Hematopoietic multipotent progenitor cell treated with erythropoietin and hydrocortisone succinate and interleukin-3 and kit ligand, for 6 days (in vitro differentiated cells): Measurements from ENCODE around the gene SEMA4D.
A peak's percentile ranks its signal among the peaks of the same experiment; 100 is the strongest.

Experiments
- DNase-seq: peaks from one replicate; pipeline ENCODE4 v3.0.0-alpha.2; 2015

The SEMA4D gene

DNA sequence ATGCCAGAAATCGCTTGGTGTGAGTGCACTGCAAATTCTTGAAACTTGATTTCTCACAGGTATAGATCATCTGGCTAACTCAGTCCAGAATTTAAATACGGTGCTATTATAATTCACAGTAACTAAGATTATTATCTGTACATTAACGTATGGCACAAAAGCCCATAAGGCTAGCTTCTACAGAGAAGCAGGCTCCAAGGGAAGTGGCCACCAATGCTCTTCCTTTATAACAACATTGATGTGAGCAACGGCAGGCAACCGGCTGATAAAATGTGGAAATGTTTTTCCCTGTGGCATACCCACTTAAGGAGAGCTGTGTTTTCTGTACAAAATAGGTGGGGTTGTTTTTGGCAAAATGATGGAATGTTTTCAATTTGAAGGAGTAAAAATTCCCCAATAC is 35.7 kb downstream of the SEMA4D start:
- peak; percentile 55 for DNase-seq

GRCh38 chr9:89461265-89461664 is 36.6 kb downstream of the SEMA4D start:
- peak; percentile 86 for DNase-seq

DNA sequence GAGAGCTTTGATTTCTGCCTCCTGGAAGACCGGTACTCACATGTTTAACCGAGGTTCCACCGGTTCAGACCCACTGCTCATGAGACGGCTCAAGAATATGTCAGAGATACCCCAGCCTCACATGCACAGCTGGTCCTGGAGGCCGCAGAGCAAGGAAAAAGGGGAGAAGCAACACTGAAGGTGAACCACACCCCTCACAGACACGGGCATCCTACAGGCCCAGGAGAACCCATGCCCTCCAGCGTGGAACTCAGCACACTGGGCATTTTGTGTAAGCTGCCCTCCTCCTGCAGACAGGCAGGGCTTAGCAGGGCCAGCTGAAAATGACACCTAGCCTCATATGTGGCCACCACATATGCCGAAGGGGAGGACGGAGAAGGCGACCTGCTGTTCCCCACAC is 37.4 kb downstream of the SEMA4D start:
- no peak for DNase-seq

DNA sequence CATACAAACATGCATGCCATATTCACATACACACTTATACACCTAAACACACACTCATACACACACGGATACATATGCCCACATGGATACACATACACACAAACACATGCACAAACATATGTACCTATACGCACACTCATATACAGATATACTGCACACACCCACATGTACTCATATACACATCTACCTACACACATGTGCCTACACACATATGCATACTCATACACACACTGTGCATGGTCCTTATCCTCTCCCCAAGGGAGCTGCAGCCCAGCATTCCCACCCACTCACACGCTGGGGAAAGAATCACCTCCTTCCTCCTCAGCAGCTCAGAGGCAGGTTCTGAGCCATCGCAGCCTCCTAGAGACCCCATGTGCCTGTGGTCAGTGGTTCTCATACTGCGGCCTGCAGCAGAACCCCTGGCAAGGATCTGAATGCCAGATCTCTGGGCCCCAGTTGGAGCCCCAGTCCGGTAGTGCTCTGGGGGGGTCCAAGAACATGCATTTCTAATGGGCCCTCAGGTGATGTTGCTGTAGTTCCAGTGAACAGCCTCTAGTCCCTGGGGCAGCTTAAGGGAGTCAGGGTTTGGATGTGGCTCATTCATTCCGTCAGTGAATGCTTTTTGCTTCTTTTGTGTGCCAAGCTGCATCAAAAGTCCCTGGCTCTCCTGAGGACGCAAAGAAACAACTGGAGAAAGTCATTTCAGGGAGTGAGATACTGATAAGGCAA is 39.0 kb downstream of the SEMA4D start:
- no peak for DNase-seq

- DNase-seq, result no peak
Observed at GRCh38 chr9:89457376-89457855, 40.5 kb downstream of the SEMA4D start.

- DNase-seq, result no peak
Observed at GRCh38 chr9:89455356-89455824, 42.5 kb downstream of the SEMA4D start.

DNA sequence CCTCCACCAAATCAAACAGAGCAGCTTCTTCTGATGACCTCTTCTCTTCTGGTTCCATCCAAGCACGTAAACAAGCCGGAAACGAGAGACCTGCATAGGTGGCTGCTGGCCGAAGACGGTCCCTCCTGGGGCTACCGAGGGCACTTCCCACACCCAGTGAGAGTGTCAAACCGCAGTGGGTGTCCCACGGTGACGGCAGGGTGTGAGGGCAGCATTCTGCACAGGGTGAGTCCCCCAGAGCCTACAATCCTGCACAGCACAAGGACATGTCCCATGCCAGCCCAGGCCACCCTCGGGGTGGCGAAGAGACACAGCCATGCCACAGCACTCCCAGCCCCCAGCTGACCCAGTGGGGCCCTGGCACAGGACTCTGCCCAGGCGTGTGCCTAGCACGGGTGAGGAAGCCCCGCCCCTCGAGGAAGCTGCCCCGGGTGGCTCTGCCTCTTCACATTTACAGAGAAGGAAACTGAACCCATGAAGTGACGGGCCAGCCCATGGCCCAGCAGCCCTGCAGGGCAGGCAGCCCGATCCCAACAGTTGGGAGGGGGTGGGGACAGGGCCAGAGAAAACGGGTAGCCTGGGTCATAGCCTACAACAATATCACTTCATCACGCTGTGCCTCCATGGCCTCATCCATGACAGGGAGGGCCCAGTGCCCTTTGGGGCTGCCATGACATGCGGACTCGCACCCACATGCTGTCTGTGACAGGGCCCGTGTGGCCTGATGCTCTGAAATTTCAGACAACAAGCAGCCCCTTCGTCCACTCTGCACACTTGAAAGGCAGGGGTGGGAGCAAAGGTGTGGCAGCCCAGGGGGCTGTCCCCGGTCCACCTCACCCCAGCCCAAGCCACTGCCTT is 43.2 kb downstream of the SEMA4D start:
- no peak for DNase-seq

GRCh38 chr9:89453452-89453851 is 44.5 kb downstream of the SEMA4D start:
- DNase-seq, result no peak

DNA sequence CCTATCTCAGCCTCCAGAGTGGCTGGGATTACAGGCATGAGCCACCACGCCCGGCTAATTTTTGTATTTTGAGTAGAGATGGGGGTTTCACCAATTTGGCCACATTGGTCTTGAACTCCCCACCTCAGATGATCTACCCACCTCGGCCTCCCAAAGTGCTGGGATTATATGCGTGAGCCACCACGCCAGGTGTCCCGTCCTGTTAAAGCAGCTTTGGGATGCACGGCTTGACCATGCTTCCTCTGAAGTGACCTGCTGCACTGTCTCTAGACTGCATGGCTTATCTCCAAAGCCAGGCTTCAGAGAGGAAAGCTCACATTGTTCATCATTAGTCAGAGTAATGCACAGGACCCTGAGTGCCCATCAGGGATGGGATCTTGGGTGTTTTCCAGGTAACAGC is 45.4 kb downstream of the SEMA4D start:
- DNase-seq, result peak; percentile 29

GRCh38 chr9:89450213-89450612 is 47.7 kb downstream of the SEMA4D start:
- no peak for DNase-seq

DNA sequence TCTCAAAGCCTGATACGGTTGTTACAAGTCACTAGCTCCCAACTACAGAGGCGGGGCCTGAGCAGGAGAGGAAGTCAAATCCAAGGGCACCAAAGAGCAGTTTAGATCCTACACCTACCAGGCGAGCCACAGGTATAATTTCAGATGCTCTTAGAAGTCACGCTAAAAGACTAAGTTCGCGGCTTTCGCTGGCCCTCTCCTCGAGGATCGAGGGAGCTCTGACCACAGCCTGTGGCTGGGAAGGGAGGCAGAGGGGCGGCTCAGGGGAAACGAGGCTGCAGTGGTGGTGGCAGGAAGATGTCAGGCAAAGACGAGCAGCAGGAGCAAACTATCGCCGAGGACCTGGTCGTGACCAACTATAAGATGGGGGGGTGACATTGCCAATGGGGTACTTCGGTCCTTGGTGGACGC is 48.6 kb downstream of the SEMA4D start:
- DNase-seq, result no peak

DNA sequence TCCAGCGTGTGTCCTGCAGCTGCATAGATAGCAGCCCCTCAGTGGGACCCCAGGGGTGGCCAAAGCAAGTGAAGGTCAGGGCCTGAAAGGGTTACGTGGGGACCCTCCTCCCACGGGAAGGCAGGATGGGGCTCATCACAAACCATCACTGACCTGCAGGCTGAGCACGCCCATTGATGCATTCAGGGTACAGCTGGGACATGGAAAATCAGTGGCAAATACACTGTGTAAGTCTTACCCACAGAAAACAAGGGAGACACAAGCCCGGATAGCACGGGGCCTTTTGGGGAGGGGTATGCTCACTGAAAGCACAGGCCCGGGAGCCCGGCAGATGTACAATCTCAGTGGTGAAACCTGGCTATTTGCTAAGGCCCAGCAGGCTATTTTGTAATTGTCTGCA is 49.1 kb downstream of the SEMA4D start:
- no peak for DNase-seq

- no peak for DNase-seq
Observed at GRCh38 chr9:89448381-89448780, 49.5 kb downstream of the SEMA4D start.

DNA sequence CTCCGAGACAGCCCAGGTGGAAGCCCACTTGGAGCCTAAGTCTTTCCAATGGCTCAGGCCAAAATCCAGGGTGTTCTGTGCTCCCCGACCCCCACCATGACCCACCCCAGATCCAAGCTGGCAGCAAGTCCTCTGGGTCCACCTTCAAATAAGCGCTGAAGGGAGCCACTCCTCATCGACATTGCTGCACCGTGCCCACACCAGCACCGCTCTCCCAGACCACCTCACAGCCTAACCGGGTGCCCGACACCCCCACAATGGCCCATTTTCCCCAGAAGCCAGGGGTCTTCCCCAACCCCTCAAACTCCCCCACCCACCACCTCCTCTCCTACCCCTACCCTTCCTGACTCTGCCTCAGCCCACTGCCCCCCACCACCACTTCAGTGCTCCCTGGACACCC is 50.5 kb downstream of the SEMA4D start:
- DNase-seq, result no peak

DNA sequence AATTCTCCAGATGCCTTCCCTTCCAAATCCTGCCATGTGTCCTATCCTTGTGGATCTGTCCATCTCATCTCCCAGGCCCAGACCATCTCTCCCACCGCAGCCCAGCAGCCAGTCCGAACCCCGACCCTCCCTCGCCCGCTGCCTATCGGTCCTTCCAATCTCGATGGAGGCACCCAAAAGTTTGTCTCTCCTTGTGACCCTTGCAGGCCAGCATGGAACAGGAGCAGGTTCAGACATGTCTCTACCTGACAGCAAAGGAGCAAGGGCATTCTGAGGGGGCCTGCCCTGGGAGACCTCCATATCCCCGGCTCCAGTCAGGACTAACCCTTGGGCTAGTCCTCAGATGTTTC is 51.0 kb downstream of the SEMA4D start:
- no peak for DNase-seq

- peak; percentile 60 for DNase-seq
Observed at GRCh38 chr9:89446261-89446960, 51.5 kb downstream of the SEMA4D start.

- peak; percentile 70 for DNase-seq
Observed at GRCh38 chr9:89445801-89446251, 52.1 kb downstream of the SEMA4D start.

DNA sequence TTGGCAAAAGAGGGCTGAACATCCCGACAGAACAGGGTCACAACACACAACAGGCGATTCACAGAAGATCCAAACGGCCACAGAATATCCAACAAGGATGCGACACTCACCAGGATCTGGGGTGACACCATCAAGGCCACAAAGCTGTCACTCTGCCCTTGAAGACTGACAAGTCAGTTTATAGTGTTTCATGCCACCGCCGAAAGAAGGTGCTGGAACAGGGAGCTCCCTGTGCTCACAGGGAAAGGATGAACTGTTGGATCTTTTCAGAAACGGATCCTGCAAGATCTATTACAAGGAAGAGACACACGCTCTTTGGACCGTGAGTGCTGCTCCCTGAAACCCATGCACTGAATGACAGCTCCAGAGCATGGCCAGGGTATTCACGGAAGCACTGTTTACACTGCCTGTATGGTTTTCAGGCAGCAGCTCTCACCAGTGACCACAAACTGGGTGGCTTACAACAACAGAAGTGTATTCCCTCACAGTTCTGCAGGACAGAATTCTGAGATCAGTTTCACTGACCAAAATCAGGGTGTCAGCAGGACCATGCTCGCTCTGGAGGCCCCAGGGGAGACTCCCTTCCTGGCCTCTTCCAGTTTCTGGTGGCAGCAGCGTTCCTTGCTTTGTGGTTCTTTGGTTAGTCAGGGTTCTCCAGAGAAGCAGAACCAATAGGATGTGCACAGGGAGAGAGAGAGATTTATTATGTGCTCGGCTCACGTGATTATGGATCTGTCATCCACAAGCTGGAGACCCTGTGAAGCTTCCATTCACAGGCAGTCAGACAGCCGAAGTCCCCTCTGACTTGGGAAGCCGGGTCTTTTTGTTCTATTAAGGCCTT is 52.8 kb downstream of the SEMA4D start:
- DNase-seq, result no peak

GRCh38 chr9:89444274-89444673 is 53.6 kb downstream of the SEMA4D start:
- DNase-seq, result peak; percentile 45

DNA sequence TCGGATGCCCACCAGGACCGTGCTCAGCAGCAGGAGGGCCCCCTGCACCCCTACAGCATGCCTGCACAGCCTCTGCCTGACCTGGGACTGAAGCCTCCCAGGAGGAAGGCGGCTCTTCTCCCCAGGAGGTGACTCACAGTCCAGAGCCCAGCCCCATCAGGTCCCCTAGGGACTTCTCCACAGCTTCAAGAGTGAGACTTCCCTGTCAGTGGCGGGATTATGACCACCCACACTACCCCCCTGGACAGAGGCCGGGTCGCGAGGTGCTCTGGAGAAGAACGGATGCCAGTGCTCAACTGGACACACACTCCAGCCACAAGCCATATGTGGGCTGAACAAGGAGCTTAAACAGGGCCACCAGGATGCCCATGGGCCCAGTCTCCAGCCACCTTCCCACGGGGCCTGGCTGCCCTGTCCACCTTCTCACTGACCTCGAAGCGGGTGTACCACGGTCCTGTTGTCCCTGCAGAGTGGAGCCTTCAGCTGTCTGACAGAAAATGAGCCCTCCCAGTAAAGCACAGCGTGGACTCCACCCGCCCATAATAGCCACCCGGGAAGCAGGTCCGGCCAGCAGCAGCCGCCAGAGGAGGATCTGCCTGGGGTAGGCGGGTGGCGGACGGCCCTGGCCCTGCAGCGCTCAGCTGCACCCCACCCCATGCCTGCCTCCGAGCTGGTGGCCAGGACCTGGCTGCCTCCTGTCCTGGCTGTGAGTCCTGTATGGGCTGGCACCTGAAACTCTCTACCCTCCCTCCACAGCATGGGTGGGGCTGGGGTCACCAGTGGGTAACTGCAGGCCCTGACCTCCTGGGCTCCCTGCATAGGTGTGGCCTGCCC is 54.7 kb downstream of the SEMA4D start:
- DNase-seq, result no peak

DNA sequence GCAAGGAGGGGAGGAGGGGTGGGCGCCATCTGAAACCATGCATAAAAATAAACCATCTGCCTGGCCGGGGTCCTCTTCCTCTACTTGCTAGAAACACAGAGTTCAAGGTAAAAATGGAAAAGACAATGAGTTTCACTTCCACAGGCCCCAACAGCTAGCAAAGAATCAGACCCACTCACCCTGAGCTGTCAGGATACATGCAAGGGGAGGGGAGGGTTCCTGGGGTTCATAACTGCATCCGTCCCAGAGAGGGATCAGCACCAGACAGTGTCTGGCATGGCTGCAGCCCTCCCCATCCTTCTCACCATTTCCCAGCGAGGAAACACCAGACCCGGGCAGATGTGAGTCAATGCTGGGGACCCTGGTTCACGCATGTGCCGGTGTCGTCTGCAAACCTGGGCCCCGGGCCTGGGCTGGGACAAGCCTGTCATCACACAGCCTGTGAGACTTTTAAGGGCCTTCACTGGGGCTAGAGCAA is 55.4 kb downstream of the SEMA4D start:
- no peak for DNase-seq
